Skeletal muscle cell (primary cell): ENCODE measurements around the gene GCHFR.

Experiments used
- DNase-seq: peaks from one replicate; pipeline ENCODE4 v3.0.0-alpha.2; 2010; ENCODE audit warnings: low read depth
- H3K4me3 ChIP-seq: 2 replicates; pipeline ENCODE4 v1.5.1; 2011; ENCODE audit warnings: low read depth, mild to moderate bottlenecking, control low read depth, low read length, moderate library complexity

The GCHFR gene

DNA sequence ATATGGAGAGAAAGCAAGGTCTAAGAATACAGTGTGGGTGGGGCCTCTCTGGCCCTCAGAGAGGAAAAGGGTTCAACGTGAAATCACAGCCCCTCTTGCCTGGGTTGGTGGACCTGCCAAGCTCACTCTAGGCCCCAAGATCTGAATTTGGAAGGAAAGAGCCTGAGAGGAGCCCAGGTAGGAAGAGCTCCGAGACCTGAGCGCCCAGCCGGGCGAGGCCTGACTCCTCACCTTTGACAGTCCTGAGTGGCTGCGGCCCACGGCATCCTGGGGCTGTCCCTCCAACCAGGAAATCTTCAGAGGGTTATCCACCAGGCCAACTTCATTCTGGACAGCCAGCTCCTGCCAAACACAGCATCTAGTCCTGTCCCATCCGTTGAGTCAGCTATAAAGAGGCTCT lies 9.6 kb downstream of the GCHFR start:
- DNase-seq: no peak
- H3K4me3 ChIP-seq: no peak overlapping the region

DNA sequence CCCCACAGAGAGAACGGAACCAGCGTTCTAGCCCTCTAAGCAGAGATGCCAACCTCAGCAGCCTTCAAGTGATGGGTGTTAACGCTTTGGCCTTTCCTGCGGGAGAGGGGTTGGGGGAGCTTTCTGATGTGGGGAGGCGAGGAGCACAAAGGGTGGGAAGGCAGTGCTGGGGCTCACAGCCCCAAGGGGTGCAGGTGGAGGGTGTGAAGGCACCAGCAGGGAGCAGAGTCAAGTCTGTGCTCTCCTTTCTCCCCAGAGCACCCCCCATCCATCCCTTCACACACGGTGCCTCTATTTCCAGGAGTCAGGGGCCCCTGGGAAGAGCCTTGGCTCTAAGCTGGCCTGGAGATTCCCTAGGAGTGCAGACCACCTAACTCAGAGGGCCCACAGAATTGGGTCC lies 10.0 kb downstream of the GCHFR start:
- no peak overlapping the region for H3K4me3 ChIP-seq
- no peak for DNase-seq

GRCh38 chr15:40775007-40775406 lies 11.1 kb downstream of the GCHFR start:
- no peak for DNase-seq
- H3K4me3 ChIP-seq: no peak overlapping the region

DNA sequence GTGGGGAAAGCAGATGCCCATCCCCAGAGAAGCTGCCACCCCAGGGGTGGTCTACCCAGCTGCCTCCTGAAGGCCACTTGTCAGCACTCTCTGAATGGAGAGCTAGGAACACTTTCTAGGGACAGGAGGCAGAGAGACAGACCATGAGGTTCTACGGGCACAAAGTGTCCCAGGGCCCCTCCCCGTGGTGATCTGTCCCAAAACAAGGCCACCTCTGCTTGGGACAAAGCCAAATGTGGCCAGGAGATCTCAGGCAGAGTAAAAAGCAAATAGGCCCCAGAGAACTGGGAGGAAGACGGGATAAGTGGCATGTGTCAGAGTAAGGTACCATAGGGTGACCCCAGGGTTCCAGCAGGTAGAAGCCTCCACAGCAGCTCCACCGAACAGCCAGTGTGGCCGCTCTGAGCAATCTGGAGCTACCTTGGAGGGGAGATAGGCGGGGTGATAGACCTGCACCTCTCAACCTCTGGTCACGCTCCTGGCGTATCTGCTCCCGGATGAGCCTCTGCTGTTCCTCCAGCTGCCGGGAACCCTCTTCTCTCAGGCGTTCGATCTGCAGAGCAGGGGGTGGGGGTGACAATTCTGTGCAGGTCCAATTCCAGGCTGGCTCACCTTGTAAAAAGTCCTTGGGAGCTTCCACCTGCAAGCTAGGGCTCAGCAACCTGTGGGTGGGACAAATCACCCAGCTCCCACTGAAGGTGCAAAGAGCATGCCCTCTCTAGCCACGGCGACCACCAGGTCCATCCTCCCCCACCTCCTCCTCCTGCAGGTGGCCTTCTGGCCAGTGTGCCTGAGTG lies 12.1 kb downstream of the GCHFR start:
- H3K4me3 ChIP-seq: no peak overlapping the region
- no peak for DNase-seq

- H3K4me3 ChIP-seq: no peak overlapping the region
- no peak for DNase-seq
Observed at GRCh38 chr15:40776537-40777141, 12.8 kb downstream of the GCHFR start.

GRCh38 chr15:40782609-40783227 lies 18.9 kb downstream of the GCHFR start:
- H3K4me3 ChIP-seq: no peak overlapping the region
- no peak for DNase-seq

GRCh38 chr15:40785164-40785563 lies 21.3 kb downstream of the GCHFR start:
- no peak for DNase-seq
- H3K4me3 ChIP-seq: no peak overlapping the region

GRCh38 chr15:40785814-40786213 lies 21.9 kb downstream of the GCHFR start:
- no peak overlapping the region for H3K4me3 ChIP-seq
- no peak for DNase-seq

- peak; percentile 78 for DNase-seq
Observed at GRCh38 chr15:40787344-40787841, 23.5 kb downstream of the GCHFR start.

DNA sequence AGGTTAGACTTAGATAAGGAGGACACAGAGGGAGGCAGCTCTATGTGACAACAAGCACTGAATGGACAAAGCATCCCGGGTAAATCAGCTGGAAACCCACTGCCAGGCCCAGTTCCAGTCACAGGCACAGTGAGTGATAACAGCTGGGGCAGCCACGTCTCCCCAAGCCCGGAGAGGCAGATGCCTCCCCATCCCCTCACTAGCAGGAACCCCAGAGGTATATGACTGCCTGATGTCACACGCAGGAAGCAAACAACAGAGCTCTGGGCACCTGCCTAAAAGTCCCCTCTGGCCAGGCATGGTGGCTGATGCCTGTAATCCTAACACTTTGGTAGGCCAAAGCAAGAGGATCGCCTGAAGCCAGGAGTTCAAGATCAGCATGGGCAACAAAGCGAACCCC lies 24.1 kb downstream of the GCHFR start:
- no peak overlapping the region for H3K4me3 ChIP-seq
- no peak for DNase-seq

More at GRCh38 chr15:40787344-40787841, 23.5 kb downstream of the GCHFR start:
- no peak overlapping the region for H3K4me3 ChIP-seq

- DNase-seq: no peak
- H3K4me3 ChIP-seq: no peak overlapping the region
Observed at GRCh38 chr15:40789119-40789518, 25.3 kb downstream of the GCHFR start.

DNA sequence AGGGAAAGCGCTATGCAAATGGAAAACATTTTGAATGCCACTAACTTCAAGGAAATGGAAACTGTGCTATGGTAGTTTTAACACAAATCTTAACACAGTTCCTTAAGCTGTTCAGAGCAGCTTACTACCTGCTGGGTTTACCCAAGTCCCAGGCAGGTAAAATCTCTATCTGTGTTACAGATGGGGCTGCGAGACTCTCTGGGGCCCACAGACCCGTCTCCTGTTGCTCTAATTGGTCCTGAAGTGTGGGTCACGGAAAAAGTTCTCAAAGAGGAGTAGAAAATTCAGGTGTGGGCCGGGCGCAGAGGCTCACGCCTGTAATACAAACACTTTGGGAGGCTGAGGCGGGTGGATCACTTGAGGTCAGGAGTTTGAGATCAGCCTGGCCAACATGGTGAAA lies 26.1 kb downstream of the GCHFR start:
- DNase-seq: no peak

GRCh38 chr15:40790718-40791117 lies 26.9 kb downstream of the GCHFR start:
- H3K4me3 ChIP-seq: no peak overlapping the region
- no peak for DNase-seq

More for the DNA sequence above, 26.1 kb downstream of the GCHFR start:
- no peak overlapping the region for H3K4me3 ChIP-seq

DNA sequence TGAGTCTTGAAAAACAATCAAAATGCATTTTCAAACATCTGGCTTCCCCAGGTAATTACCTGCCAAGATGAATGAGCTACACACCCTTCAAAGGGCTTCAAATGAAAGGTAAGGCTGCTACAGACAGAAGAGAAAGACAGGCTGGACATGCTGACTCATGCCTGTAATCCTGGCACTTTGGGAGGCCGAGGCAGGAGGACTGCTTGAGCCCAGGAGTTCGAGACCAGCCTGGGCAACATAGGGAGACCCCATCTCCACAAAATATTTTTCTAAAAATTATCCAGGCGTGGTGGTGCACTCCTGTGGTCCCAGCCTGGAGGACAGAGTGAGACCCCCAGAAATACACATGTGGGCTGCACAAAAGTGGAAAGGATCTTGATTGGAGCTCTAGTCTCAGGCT lies 28.5 kb downstream of the GCHFR start:
- H3K4me3 ChIP-seq: no peak overlapping the region
- no peak for DNase-seq

DNA sequence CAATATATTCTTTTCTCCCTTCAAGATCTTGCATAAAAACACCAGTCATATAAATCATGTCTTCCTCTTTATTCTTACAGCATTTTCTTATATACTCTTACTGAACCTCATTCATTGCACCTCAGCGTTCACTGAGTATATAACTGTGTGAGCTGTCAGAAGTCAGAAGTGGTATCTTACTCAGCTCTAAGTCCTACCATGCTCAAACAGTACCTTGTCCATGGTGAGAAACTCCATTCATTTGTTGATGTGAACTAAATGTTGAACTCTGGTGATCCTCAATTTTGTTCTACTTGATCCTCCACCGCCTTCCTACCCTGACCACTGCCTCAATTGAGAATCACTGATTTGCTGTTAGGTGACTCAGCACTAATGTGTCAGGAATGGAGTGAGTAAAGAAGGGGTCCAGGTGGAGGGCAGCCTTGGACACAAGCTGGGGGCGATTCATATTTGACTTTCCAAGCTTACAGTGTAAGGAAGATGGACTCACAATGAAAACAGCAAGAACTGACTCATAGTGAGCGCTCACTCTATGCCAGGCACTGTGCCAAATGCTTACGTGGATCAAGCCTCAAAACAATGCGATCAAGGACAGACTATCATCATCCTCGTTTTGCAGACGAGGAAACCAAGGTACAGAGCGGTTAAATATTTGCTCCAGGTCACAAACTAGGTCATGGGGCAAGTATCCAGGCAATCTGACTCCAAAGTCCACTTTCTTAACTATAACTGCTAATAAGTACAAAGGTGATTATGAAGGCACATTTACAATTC lies 29.5 kb downstream of the GCHFR start:
- no peak overlapping the region for H3K4me3 ChIP-seq
- DNase-seq: peak; percentile 93

DNA sequence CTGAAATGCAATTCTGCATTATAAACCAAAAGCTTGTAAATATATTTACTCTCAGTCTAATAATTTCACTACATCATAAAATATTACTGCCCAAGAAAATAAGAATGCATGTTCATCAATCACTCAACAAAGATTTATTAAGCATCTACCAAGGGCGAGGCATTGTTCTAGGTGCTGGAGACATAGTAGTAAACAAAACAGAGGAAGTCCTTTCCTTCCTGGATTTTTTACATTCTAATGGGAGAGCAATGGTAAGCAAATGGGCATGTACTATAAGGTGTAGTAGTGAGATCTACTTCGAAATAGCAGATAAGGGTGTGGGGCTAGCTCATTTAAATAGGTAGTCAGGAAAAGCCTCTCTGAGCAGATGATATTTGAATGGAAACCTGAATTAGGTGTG lies 32.2 kb downstream of the GCHFR start:
- DNase-seq: no peak

GRCh38 chr15:40796512-40796911 lies 32.6 kb downstream of the GCHFR start:
- DNase-seq: no peak
- no peak overlapping the region for H3K4me3 ChIP-seq

More for the DNA sequence above, 32.2 kb downstream of the GCHFR start:
- H3K4me3 ChIP-seq: no peak overlapping the region

GRCh38 chr15:40799523-40799922 lies 35.7 kb downstream of the GCHFR start:
- no peak for DNase-seq
- H3K4me3 ChIP-seq: no peak overlapping the region

DNA sequence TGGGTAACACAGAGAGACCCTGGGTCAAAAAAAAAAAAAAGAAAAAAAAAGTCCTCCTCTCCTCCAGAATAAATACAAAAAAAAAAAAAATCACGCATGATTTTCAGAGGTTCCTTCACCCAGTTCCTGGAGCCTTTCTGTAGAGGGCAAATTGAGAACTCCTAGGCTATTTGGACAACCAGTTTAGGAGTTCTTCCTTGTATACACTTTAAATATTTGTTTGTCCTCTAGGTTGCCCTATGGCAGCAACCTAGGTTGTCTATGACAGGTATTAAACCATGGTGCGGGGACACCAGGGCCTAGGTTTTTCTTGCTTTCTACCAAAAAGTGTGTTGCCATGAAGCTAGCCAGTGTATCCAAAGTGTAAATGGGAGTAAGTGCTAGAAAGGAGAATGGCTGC lies 39.2 kb downstream of the GCHFR start:
- no peak for DNase-seq
- H3K4me3 ChIP-seq: no peak overlapping the region

DNA sequence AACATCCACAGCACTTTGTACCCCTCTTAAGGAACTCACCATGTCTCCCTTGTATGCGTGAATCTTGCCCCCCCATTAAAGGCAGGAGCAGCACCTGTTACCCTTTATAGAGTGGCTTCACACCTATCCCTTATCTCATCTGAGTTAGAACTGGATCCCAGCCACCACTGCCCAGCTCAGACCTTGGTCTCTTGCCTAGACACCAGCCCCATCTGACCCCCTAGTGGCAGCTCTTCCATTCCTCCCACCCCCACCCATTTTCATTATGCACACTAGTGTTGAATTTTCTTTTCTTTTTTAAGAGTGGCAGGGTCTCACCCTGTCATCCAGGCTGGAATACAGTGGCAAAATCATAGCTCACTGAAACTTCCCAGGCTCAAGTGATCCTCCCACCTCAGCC lies 39.8 kb downstream of the GCHFR start:
- H3K4me3 ChIP-seq: no peak overlapping the region

More for the DNA sequence above, 39.8 kb downstream of the GCHFR start:
- DNase-seq: no peak
